HepG2 (cell line): Measurements from ENCODE around the gene PXT1.

Source experiments
- POLR2A ChIP-seq, 2 experiments: IDR thresholded peaks; 2 replicates each; pipeline ENCODE4 v1.6.1; 2011; ENCODE audit warnings: low read depth in 2 of 2, low read length in 2 of 2, mild to moderate bottlenecking in 1 of 2, moderate library complexity in 1 of 2; ENCODE audit not compliant: insufficient read depth in 1 of 2
- PPARG ChIP-seq: conservative IDR thresholded peaks from 2 replicates; pipeline ENCODE4 v1.6.1; 2016; ENCODE audit warnings: missing biosample characterization, missing genetic modification reagents
- ZFP36 ChIP-seq: fragments of 150-350 bp; IDR thresholded peaks from 2 replicates; pipeline ENCODE4 v1.6.1; 2018; ENCODE audit warnings: borderline replicate concordance, low read length, low read depth; ENCODE audit not compliant: partially characterized antibody

DNA sequence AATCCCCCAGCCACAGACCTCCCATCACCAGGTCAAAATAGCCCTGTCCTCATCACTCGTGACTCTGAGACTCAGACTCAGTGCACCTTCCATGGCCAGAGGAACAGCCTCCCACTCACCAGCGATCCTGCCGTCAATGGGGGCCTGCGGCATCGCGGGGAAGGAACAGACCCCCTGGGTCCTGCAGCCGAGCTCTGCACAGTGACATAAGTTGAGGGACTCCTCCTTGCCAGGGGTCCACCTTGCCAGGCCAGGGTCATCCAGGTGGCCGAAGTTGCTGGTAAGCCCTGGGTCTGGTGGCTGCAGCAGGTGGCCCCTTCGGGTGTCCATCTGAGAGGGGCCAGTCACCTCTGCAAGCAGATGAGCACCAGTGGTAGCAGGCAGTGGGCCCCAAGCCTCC, 71.4 kb downstream of the PXT1 start:
- TF ChIP-seq POLR2A (IDR thresholded peaks at IDR 0.05; ENCODE audit: insufficient read depth in 1 of 2, low read depth in 2 of 2, low read length in 2 of 2) (no peak), PPARG (CRISPR knock-in tag) (no peak), ZFP36 (no peak)
